HepG2 (cell line): ENCODE data around the gene MAPK7.

Experiments used
- ATAD3A ChIP-seq: sonication (generic); formaldehyde crosslinking; IDR thresholded peaks from 2 replicates; pipeline ENCODE4 v1.4.0; 2020; ENCODE audit warnings: missing genetic modification reagents
- ATF2 ChIP-seq: sonication (generic); formaldehyde crosslinking; IDR thresholded peaks from 2 replicates; pipeline ENCODE4 v1.4.0; 2020; ENCODE audit warnings: missing genetic modification reagents
- CBX2 ChIP-seq, 2 experiments: fragments of 200-600 bp in 1 of 2; sonication (generic); formaldehyde crosslinking in 1 of 2; IDR thresholded peaks; 2 replicates each; pipeline versions ENCODE4 v1.7.0 to v1.8.1; 2018 to 2022; ENCODE audit warnings: low read depth in 2 of 2, low read length in 1 of 2, mild to moderate bottlenecking in 1 of 2, missing genetic modification reagents in 1 of 2
- CREB1 ChIP-seq, 2 experiments: fragments of 450-650 bp in 1 of 2; IDR thresholded peaks; 2 replicates each; pipeline ENCODE4 v1.6.1; 2016 to 2017; ENCODE audit warnings: control low read depth in 1 of 2, mild to moderate bottlenecking in 1 of 2, missing compliant biosample characterization in 1 of 2, missing genetic modification characterization in 1 of 2
- CTCF ChIP-seq: sonication (generic); formaldehyde crosslinking; IDR thresholded peaks from 2 replicates; pipeline ENCODE4 v1.5.0; 2020; ENCODE audit warnings: mild to moderate bottlenecking, missing genetic modification reagents, moderate library complexity
- EZH2 ChIP-seq: conservative IDR thresholded peaks from 2 replicates; pipeline ENCODE4 v1.6.1; 2012; ENCODE audit warnings: mild to moderate bottlenecking, low read depth, low read length, moderate library complexity
- HNF4G ChIP-seq, 2 experiments: sonication (generic) in 1 of 2; formaldehyde crosslinking in 1 of 2; IDR thresholded peaks; 2 replicates each; pipeline versions ENCODE4 v1.4.0 to v1.6.1; 2011 to 2020; ENCODE audit warnings: borderline replicate concordance in 2 of 2, low read depth in 2 of 2, mild to moderate bottlenecking in 2 of 2, low read length in 1 of 2, missing genetic modification reagents in 1 of 2, moderate library complexity in 1 of 2
- KDM1A ChIP-seq: IDR thresholded peaks from 2 replicates; pipeline ENCODE4 v1.6.1; 2016; ENCODE audit warnings: missing compliant biosample characterization
- TCF12 ChIP-seq, 2 experiments: fragments of 450-650 bp in 1 of 2; sonication (generic) in 1 of 2; formaldehyde crosslinking in 1 of 2; IDR thresholded peaks; 2 replicates each; pipeline versions ENCODE4 v1.6.1 to v1.8.0; 2017 to 2022; ENCODE audit warnings: antibody characterized with exemption in 1 of 2, mild to moderate bottlenecking in 1 of 2, missing genetic modification reagents in 1 of 2, moderate library complexity in 1 of 2
- ZNF430 ChIP-seq: sonication (generic); formaldehyde crosslinking; IDR thresholded peaks from 2 replicates; pipeline ENCODE4 v1.9.0; 2021; ENCODE audit warnings: mild to moderate bottlenecking, missing genetic modification reagents
- TF ChIP-seq, protein P1 (sequence below): sonication (generic); formaldehyde crosslinking; IDR thresholded peaks from 2 replicates; pipeline ENCODE4 v1.4.0; 2020; ENCODE audit warnings: missing genetic modification reagents
- TF ChIP-seq, protein P2 (sequence below): sonication (generic); formaldehyde crosslinking; IDR thresholded peaks from 2 replicates; pipeline ENCODE4 v1.8.1; 2023; ENCODE audit warnings: mild to moderate bottlenecking, missing genetic modification reagents

- TF ChIP-seq KDM1A (CRISPR knock-in tag) = no peak
- no peak for TF ChIP-seq HNF4G (IDR thresholded peaks at IDR 0.05; ENCODE audit: borderline replicate concordance, low read depth, low read length)
- no peak for TF ChIP-seq HNF4G (CRISPR knock-in tag; IDR thresholded peaks at IDR 0.05; ENCODE audit: borderline replicate concordance, low read depth)
- no peak for TF ChIP-seq CBX2 (IDR thresholded peaks at IDR 0.05; ENCODE audit: low read depth, low read length)
- TF ChIP-seq CBX2 (CRISPR knock-in tag; IDR thresholded peaks at IDR 0.05; ENCODE audit: low read depth) = no peak
- TF ChIP-seq, protein P1, sequence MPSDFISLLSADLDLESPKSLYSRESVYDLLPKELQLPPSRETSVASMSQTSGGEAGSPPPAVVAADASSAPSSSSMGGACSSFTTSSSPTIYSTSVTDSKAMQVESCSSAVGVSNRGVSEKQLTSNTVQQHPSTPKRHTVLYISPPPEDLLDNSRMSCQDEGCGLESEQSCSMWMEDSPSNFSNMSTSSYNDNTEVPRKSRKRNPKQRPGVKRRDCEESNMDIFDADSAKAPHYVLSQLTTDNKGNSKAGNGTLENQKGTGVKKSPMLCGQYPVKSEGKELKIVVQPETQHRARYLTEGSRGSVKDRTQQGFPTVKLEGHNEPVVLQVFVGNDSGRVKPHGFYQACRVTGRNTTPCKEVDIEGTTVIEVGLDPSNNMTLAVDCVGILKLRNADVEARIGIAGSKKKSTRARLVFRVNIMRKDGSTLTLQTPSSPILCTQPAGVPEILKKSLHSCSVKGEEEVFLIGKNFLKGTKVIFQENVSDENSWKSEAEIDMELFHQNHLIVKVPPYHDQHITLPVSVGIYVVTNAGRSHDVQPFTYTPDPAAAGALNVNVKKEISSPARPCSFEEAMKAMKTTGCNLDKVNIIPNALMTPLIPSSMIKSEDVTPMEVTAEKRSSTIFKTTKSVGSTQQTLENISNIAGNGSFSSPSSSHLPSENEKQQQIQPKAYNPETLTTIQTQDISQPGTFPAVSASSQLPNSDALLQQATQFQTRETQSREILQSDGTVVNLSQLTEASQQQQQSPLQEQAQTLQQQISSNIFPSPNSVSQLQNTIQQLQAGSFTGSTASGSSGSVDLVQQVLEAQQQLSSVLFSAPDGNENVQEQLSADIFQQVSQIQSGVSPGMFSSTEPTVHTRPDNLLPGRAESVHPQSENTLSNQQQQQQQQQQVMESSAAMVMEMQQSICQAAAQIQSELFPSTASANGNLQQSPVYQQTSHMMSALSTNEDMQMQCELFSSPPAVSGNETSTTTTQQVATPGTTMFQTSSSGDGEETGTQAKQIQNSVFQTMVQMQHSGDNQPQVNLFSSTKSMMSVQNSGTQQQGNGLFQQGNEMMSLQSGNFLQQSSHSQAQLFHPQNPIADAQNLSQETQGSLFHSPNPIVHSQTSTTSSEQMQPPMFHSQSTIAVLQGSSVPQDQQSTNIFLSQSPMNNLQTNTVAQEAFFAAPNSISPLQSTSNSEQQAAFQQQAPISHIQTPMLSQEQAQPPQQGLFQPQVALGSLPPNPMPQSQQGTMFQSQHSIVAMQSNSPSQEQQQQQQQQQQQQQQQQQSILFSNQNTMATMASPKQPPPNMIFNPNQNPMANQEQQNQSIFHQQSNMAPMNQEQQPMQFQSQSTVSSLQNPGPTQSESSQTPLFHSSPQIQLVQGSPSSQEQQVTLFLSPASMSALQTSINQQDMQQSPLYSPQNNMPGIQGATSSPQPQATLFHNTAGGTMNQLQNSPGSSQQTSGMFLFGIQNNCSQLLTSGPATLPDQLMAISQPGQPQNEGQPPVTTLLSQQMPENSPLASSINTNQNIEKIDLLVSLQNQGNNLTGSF = no peak
- no peak for TF ChIP-seq TCF12 (IDR thresholded peaks at IDR 0.05)
- TF ChIP-seq TCF12 (CRISPR knock-in tag; IDR thresholded peaks at IDR 0.05) = no peak
- no peak for TF ChIP-seq ATAD3A (CRISPR knock-in tag)
- no peak for TF ChIP-seq CTCF (CRISPR knock-in tag)
- TF ChIP-seq, protein P2, sequence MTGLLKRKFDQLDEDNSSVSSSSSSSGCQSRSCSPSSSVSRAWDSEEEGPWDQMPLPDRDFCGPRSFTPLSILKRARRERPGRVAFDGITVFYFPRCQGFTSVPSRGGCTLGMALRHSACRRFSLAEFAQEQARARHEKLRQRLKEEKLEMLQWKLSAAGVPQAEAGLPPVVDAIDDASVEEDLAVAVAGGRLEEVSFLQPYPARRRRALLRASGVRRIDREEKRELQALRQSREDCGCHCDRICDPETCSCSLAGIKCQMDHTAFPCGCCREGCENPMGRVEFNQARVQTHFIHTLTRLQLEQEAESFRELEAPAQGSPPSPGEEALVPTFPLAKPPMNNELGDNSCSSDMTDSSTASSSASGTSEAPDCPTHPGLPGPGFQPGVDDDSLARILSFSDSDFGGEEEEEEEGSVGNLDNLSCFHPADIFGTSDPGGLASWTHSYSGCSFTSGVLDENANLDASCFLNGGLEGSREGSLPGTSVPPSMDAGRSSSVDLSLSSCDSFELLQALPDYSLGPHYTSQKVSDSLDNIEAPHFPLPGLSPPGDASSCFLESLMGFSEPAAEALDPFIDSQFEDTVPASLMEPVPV = no peak
- no peak for TF ChIP-seq EZH2
- no peak for TF ChIP-seq ATF2 (CRISPR knock-in tag)
- TF ChIP-seq ZNF430 = no peak
- no peak for TF ChIP-seq CREB1 (IDR thresholded peaks at IDR 0.05)
- TF ChIP-seq CREB1 (CRISPR knock-in tag; IDR thresholded peaks at IDR 0.05) = no peak
These were observed 39.3 kb downstream of the MAPK7 start for GRCh38 chr17:19417611-19418010.
